ENCODE results near the gene RCN2. TPM values are rescaled to one million over a fixed set of nuclear protein-coding genes. Genes with fewer than 3 reads are reported as not detected.

The RCN2 gene
- total and polyA plus RNA-seq, 2 donors = 31.6 to 51.7 TPM

GRCh38 chr15:76928201-76928600 is 3.3 kb upstream of the RCN2 start:
- 97% methylated on average over 3 of the region's 3 CpGs for WGBS
- no peak overlapping the region for H3K4me3 ChIP-seq (ENCODE audit: low read length in 2 of 2)
- H3K4me1 ChIP-seq (ENCODE audit: control insufficient read depth in 2 of 2, insufficient read depth in 2 of 2, low read length in 2 of 2) = peaks cover 0 to 6% of the 10 kb centered on the region in 2 donors
- H3K9me3 ChIP-seq (ENCODE audit: control insufficient read depth in 2 of 2, insufficient read depth in 1 of 2, low read length in 1 of 2) = no peaks in the 10 kb centered on the region
- no peaks in the 10 kb centered on the region for H3K27me3 ChIP-seq (ENCODE audit: control insufficient read depth in 2 of 2, insufficient read depth in 1 of 2, low read length in 1 of 2)
- no peak for DNase-seq (ENCODE audit: low read depth in 6 of 9, low spot score in 9 of 9)
- H3K36me3 ChIP-seq (ENCODE audit: control insufficient read depth in 2 of 2, insufficient read depth in 2 of 2, low read length in 1 of 2) = no peaks in the 10 kb centered on the region
- H3K27ac ChIP-seq (ENCODE audit: low read depth in 1 of 2, low read length in 1 of 2) = no peak overlapping the region

GRCh38 chr15:76929011-76929760 is 2.4 kb upstream of the RCN2 start:
- Histone ChIP-seq H3K4me3 (ENCODE audit: low read length in 2 of 2) (no peak overlapping the region), H3K4me1 (ENCODE audit: control insufficient read depth in 2 of 2, insufficient read depth in 2 of 2, low read length in 2 of 2) (peaks cover 0 to 6% of the 10 kb centered on the region in 2 donors), H3K27me3 (ENCODE audit: control insufficient read depth in 2 of 2, insufficient read depth in 1 of 2, low read length in 1 of 2) (no peaks in the 10 kb centered on the region), H3K36me3 (ENCODE audit: control insufficient read depth in 2 of 2, insufficient read depth in 2 of 2, low read length in 1 of 2) (peaks cover 0 to 5% of the 10 kb centered on the region in 2 donors), H3K9me3 (ENCODE audit: control insufficient read depth in 2 of 2, insufficient read depth in 1 of 2, low read length in 1 of 2) (no peaks in the 10 kb centered on the region), H3K27ac (ENCODE audit: low read depth in 1 of 2, low read length in 1 of 2) (no peak overlapping the region)
- no peak for DNase-seq (ENCODE audit: low read depth in 6 of 9, low spot score in 9 of 9)

GRCh38 chr15:76930831-76931396 is 635 bp upstream of the RCN2 start:
- H3K4me1 ChIP-seq (ENCODE audit: control insufficient read depth in 2 of 2, insufficient read depth in 2 of 2, low read length in 2 of 2) = peaks cover 0 to 6% of the 10 kb centered on the region in 2 donors
- no peaks in the 10 kb centered on the region for H3K27me3 ChIP-seq (ENCODE audit: control insufficient read depth in 2 of 2, insufficient read depth in 1 of 2, low read length in 1 of 2)
- H3K9me3 ChIP-seq (ENCODE audit: control insufficient read depth in 2 of 2, insufficient read depth in 1 of 2, low read length in 1 of 2) = no peaks in the 10 kb centered on the region
- peak in 2 of 9 donors; percentile 3 to 31 for DNase-seq (ENCODE audit: low read depth in 6 of 9, low spot score in 9 of 9)
- H3K36me3 ChIP-seq (ENCODE audit: control insufficient read depth in 2 of 2, insufficient read depth in 2 of 2, low read length in 1 of 2) = peaks cover 0 to 14% of the 10 kb centered on the region in 2 donors
- peak overlapping the region; percentile 59 to 67 for H3K4me3 ChIP-seq (ENCODE audit: low read length in 2 of 2)
- H3K27ac ChIP-seq (ENCODE audit: low read depth in 1 of 2, low read length in 1 of 2) = peak overlapping the region; percentile 72 to 85
- WGBS = 24% methylated on average over 7 of the region's 7 CpGs

GRCh38 chr15:76932135-76932966 is 802 bp downstream of the RCN2 start:
- H3K9me3 ChIP-seq (ENCODE audit: control insufficient read depth in 2 of 2, insufficient read depth in 1 of 2, low read length in 1 of 2) = no peaks in the 10 kb centered on the region
- peaks cover 7 to 26% of the 10 kb centered on the region in 2 donors for H3K36me3 ChIP-seq (ENCODE audit: control insufficient read depth in 2 of 2, insufficient read depth in 2 of 2, low read length in 1 of 2)
- H3K4me1 ChIP-seq (ENCODE audit: control insufficient read depth in 2 of 2, insufficient read depth in 2 of 2, low read length in 2 of 2) = peaks cover 0 to 6% of the 10 kb centered on the region in 2 donors
- H3K27me3 ChIP-seq (ENCODE audit: control insufficient read depth in 2 of 2, insufficient read depth in 1 of 2, low read length in 1 of 2) = no peaks in the 10 kb centered on the region
- peak overlapping the region; percentile 40 to 73 for H3K27ac ChIP-seq (ENCODE audit: low read depth in 1 of 2, low read length in 1 of 2)
- whole genome bisulfite sequencing = 25% methylated on average over 14 of the region's 14 CpGs
- peak overlapping the region; percentile 67 to 70 for H3K4me3 ChIP-seq (ENCODE audit: low read length in 2 of 2)
- peak in 5 of 9 donors; percentile 12 to 52 (median 19) for DNase-seq (ENCODE audit: low read depth in 6 of 9, low spot score in 9 of 9)

GRCh38 chr15:76935620-76936019 is 4.1 kb downstream of the RCN2 start:
- DNase-seq (ENCODE audit: low read depth in 6 of 9, low spot score in 9 of 9) = no peak
- WGBS = 94% methylated on average over 2 of the region's 2 CpGs
- H3K27me3 ChIP-seq (ENCODE audit: control insufficient read depth in 2 of 2, insufficient read depth in 1 of 2, low read length in 1 of 2) = no peaks in the 10 kb centered on the region
- peaks cover 0 to 6% of the 10 kb centered on the region in 2 donors for H3K4me1 ChIP-seq (ENCODE audit: control insufficient read depth in 2 of 2, insufficient read depth in 2 of 2, low read length in 2 of 2)
- H3K36me3 ChIP-seq (ENCODE audit: control insufficient read depth in 2 of 2, insufficient read depth in 2 of 2, low read length in 1 of 2) = peaks cover 13 to 33% of the 10 kb centered on the region in 2 donors
- H3K27ac ChIP-seq (ENCODE audit: low read depth in 1 of 2, low read length in 1 of 2) = no peak overlapping the region
- no peak overlapping the region for H3K4me3 ChIP-seq (ENCODE audit: low read length in 2 of 2)
- no peaks in the 10 kb centered on the region for H3K9me3 ChIP-seq (ENCODE audit: control insufficient read depth in 2 of 2, insufficient read depth in 1 of 2, low read length in 1 of 2)

- Histone ChIP-seq H3K4me3 (ENCODE audit: low read length in 2 of 2) (no peak overlapping the region), H3K27me3 (ENCODE audit: control insufficient read depth in 2 of 2, insufficient read depth in 1 of 2, low read length in 1 of 2) (no peaks in the 10 kb centered on the region), H3K36me3 (ENCODE audit: control insufficient read depth in 2 of 2, insufficient read depth in 2 of 2, low read length in 1 of 2) (peaks cover 13 to 33% of the 10 kb centered on the region in 2 donors), H3K4me1 (ENCODE audit: control insufficient read depth in 2 of 2, insufficient read depth in 2 of 2, low read length in 2 of 2) (peaks cover 0 to 3% of the 10 kb centered on the region in 2 donors), H3K9me3 (ENCODE audit: control insufficient read depth in 2 of 2, insufficient read depth in 1 of 2, low read length in 1 of 2) (no peaks in the 10 kb centered on the region), H3K27ac (ENCODE audit: low read depth in 1 of 2, low read length in 1 of 2) (no peak overlapping the region)
- no peak for DNase-seq (ENCODE audit: low read depth in 6 of 9, low spot score in 9 of 9)
- WGBS = 97% methylated on average over 3 of the region's 3 CpGs
These were observed 5.1 kb downstream of the RCN2 start for GRCh38 chr15:76936671-76937070.

GRCh38 chr15:76938752-76939151 is 7.2 kb downstream of the RCN2 start:
- 98% methylated on average over 5 of the region's 5 CpGs for WGBS
- Histone ChIP-seq H3K4me1 (ENCODE audit: control insufficient read depth in 2 of 2, insufficient read depth in 2 of 2, low read length in 2 of 2) (no peaks in the 10 kb centered on the region), H3K4me3 (ENCODE audit: low read length in 2 of 2) (no peak overlapping the region), H3K9me3 (ENCODE audit: control insufficient read depth in 2 of 2, insufficient read depth in 1 of 2, low read length in 1 of 2) (no peaks in the 10 kb centered on the region), H3K27ac (ENCODE audit: low read depth in 1 of 2, low read length in 1 of 2) (no peak overlapping the region), H3K36me3 (ENCODE audit: control insufficient read depth in 2 of 2, insufficient read depth in 2 of 2, low read length in 1 of 2) (peaks cover 13 to 33% of the 10 kb centered on the region in 2 donors), H3K27me3 (ENCODE audit: control insufficient read depth in 2 of 2, insufficient read depth in 1 of 2, low read length in 1 of 2) (no peaks in the 10 kb centered on the region)
- DNase-seq (ENCODE audit: low read depth in 6 of 9, low spot score in 9 of 9) = no peak

- peaks cover 15 to 37% of the 10 kb centered on the region in 2 donors for H3K36me3 ChIP-seq (ENCODE audit: control insufficient read depth in 2 of 2, insufficient read depth in 2 of 2, low read length in 1 of 2)
- H3K9me3 ChIP-seq (ENCODE audit: control insufficient read depth in 2 of 2, insufficient read depth in 1 of 2, low read length in 1 of 2) = no peaks in the 10 kb centered on the region
- no peaks in the 10 kb centered on the region for H3K4me1 ChIP-seq (ENCODE audit: control insufficient read depth in 2 of 2, insufficient read depth in 2 of 2, low read length in 2 of 2)
- 0% methylated on average over 1 of the region's 1 CpG for WGBS
- no peak for DNase-seq (ENCODE audit: low read depth in 6 of 9, low spot score in 9 of 9)
- no peak overlapping the region for H3K4me3 ChIP-seq (ENCODE audit: low read length in 2 of 2)
- no peak overlapping the region for H3K27ac ChIP-seq (ENCODE audit: low read depth in 1 of 2, low read length in 1 of 2)
- H3K27me3 ChIP-seq (ENCODE audit: control insufficient read depth in 2 of 2, insufficient read depth in 1 of 2, low read length in 1 of 2) = no peaks in the 10 kb centered on the region
These were observed 8.2 kb downstream of the RCN2 start for GRCh38 chr15:76939715-76940114.

- WGBS = 96% methylated on average over 2 of the region's 2 CpGs
These were observed 10.1 kb downstream of the RCN2 start for GRCh38 chr15:76941636-76942035.

More at GRCh38 chr15:76941636-76942035, 10.1 kb downstream of the RCN2 start:
- H3K27me3 ChIP-seq (ENCODE audit: control insufficient read depth in 2 of 2, insufficient read depth in 1 of 2, low read length in 1 of 2) = no peaks in the 10 kb centered on the region
- H3K4me1 ChIP-seq (ENCODE audit: control insufficient read depth in 2 of 2, insufficient read depth in 2 of 2, low read length in 2 of 2) = no peaks in the 10 kb centered on the region
- DNase-seq (ENCODE audit: low read depth in 6 of 9, low spot score in 9 of 9) = no peak
- no peak overlapping the region for H3K4me3 ChIP-seq (ENCODE audit: low read length in 2 of 2)
- no peaks in the 10 kb centered on the region for H3K9me3 ChIP-seq (ENCODE audit: control insufficient read depth in 2 of 2, insufficient read depth in 1 of 2, low read length in 1 of 2)
- H3K27ac ChIP-seq (ENCODE audit: low read depth in 1 of 2, low read length in 1 of 2) = no peak overlapping the region
- peaks cover 13 to 35% of the 10 kb centered on the region in 2 donors for H3K36me3 ChIP-seq (ENCODE audit: control insufficient read depth in 2 of 2, insufficient read depth in 2 of 2, low read length in 1 of 2)
